HFFc6 (cell line): ENCODE data around the gene GNA12. TPM values are rescaled to one million over a fixed set of nuclear protein-coding genes. Genes with fewer than 3 reads are reported as not detected.

ENCODE experiments used
- DNase-seq: peaks from one replicate; pipeline ENCODE4 v3.0.0-alpha.2; 2018
- H3K27ac Mint-ChIP-seq: 2 replicates; pipeline ENCODE4 v1.8.0; 2020; ENCODE audit warnings: mild to moderate bottlenecking, mixed read lengths
- H3K27me3 Mint-ChIP-seq: 2 replicates; pipeline ENCODE4 v1.8.0; 2021; ENCODE audit warnings: mild to moderate bottlenecking, moderate library complexity, mixed read lengths; ENCODE audit not compliant: insufficient read depth
- H3K36me3 Mint-ChIP-seq: 2 replicates; pipeline ENCODE4 v1.8.0; 2021; ENCODE audit warnings: low read depth, mixed read lengths
- H3K4me1 Mint-ChIP-seq: 2 replicates; pipeline ENCODE4 v1.8.0; 2020; ENCODE audit warnings: low read depth, mixed read lengths
- H3K4me3 Mint-ChIP-seq: 2 replicates; pipeline ENCODE4 v1.8.0; 2020; ENCODE audit warnings: mild to moderate bottlenecking, moderate library complexity, mixed read lengths
- H3K9me3 Mint-ChIP-seq: 2 replicates; pipeline ENCODE4 v1.8.0; 2020; ENCODE audit warnings: mild to moderate bottlenecking, mixed read lengths
- total RNA-seq, 6 experiments: library from RNA; stranded (reverse); fragmentation: NEBNext Ultra II Directional; extraction: Animal tissue kit (Norgen Biotek cat#: 25700); gene quantifications; 2 replicates in 1 of 6; 3 replicates in 5 of 6; pipeline ENCODE4 v1.2.3, GENCODE V29; 2021
- TF ChIP-seq, protein P1 (sequence below): fragments of 200-600 bp; sonication (generic); IDR thresholded peaks from 2 replicates; pipeline ENCODE4 v1.5.0; 2021; ENCODE audit warnings: antibody characterized with exemption, mild to moderate bottlenecking

Gene GNA12
- total RNA-seq, 6 experiments from 2014 or later: 52.9 to 61.9 (median 57.6) TPM

DNA sequence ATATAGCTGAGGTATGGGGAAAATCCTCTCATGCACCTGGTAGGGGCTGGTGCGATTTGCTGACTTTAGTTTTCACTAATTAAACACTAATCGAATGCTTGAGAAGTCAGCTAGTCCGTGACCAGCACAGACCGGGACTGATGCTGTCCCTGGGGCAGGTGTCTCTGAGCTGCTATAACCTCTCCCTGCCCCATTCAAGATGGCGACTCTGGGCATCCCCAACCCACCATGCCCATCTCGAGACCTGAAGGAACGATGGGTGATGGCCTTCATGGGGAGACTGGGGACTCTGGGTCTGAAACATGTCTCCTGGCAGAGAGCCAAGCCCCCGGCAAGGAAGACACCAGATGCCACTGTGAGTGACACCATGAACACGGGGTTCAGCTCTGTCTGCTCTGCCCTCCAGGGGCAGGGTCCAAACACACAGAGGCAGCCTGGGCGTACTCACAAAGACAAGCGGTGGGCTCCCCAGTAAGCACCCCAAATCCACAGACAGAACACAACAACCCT lies 57.4 kb downstream of the GNA12 start:
- Mint-ChIP-seq H3K4me3 (no peak overlapping the region), H3K9me3 (no peaks in the 10 kb centered on the region), H3K27me3 (peaks cover 1% of the 10 kb centered on the region; the same call in 1 of the 2 replicates), H3K4me1 (peaks cover 31% of the 10 kb centered on the region), H3K27ac (no peak overlapping the region), H3K36me3 (peaks cover 26% of the 10 kb centered on the region)
- DNase-seq: no peak
- TF ChIP-seq, protein P1, sequence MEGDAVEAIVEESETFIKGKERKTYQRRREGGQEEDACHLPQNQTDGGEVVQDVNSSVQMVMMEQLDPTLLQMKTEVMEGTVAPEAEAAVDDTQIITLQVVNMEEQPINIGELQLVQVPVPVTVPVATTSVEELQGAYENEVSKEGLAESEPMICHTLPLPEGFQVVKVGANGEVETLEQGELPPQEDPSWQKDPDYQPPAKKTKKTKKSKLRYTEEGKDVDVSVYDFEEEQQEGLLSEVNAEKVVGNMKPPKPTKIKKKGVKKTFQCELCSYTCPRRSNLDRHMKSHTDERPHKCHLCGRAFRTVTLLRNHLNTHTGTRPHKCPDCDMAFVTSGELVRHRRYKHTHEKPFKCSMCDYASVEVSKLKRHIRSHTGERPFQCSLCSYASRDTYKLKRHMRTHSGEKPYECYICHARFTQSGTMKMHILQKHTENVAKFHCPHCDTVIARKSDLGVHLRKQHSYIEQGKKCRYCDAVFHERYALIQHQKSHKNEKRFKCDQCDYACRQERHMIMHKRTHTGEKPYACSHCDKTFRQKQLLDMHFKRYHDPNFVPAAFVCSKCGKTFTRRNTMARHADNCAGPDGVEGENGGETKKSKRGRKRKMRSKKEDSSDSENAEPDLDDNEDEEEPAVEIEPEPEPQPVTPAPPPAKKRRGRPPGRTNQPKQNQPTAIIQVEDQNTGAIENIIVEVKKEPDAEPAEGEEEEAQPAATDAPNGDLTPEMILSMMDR: no peak

DNA sequence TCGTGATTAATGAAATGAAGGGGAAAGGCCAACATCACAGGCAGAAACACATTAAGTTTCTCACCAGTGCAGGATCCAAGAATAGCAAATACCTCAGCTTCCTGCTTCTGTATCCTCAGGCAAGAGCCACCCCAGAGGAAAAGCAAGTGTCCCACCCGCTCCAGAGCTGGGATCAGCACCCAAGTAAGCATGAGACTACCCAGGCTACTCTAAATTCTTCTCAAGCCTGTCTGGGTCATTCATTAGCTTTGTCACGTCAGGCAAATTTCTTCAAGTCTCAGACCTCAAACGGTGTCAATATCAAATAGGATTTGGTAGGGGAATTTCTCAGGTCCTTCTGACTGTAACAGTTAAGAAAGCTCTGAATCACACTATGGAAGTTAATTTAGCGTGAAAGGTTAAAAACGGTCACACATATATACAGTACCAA lies 59.0 kb downstream of the GNA12 start:
- H3K4me1 Mint-ChIP-seq: peaks cover 33% of the 10 kb centered on the region
- H3K9me3 Mint-ChIP-seq: no peaks in the 10 kb centered on the region
- H3K36me3 Mint-ChIP-seq: peaks cover 23% of the 10 kb centered on the region
- TF ChIP-seq, protein P1: no peak
- peak overlapping the region; percentile 50 for H3K27ac Mint-ChIP-seq
- peak; percentile 12 for DNase-seq
- peak overlapping the region; percentile 46; the same call in 1 of the 2 replicates for H3K4me3 Mint-ChIP-seq
- peaks cover 1% of the 10 kb centered on the region; the same call in 1 of the 2 replicates for H3K27me3 Mint-ChIP-seq

DNA sequence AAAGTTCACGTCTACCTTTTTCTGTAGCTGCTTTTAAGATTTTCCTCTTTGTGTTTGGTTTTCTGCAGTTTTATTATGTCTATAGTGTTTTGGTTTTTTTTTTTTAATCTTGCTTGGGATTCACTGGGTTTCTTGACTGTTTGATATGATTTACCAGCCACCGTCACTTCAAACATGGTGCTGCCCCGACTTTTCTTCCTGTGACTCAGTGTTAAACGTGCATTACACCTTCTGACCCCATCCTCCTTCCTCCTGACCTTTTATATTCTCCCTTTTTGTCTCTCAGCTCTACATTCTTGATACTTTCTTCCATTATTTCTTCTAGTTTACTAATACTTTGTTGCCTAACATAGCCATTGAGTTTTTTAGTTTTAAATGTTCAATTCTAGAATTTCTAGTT lies 61.5 kb downstream of the GNA12 start:
- TF ChIP-seq, protein P1: no peak
- no peak overlapping the region for H3K27ac Mint-ChIP-seq
- no peaks in the 10 kb centered on the region for H3K27me3 Mint-ChIP-seq
- H3K36me3 Mint-ChIP-seq: peaks cover 16% of the 10 kb centered on the region
- H3K4me3 Mint-ChIP-seq: no peak overlapping the region
- peaks cover 33% of the 10 kb centered on the region for H3K4me1 Mint-ChIP-seq
- no peaks in the 10 kb centered on the region for H3K9me3 Mint-ChIP-seq
- DNase-seq: no peak

DNA sequence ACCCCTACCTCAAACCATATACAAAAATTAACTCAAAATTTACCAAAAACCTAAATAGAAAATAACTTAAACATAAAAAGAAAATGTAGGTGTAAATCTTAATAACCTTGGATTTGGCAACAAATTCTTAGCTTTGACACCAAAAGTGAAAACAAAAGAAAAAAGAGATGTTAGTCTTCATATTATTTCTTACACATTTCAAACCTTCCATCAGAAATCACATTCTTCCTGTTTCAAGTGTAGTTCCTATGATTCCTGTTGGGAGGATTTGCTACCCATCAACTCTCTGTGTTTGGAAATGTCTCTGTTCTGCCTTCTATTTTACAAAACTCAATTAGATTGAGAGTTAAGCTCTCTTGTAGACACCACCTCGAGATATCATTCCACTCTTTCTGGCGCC lies 62.0 kb downstream of the GNA12 start:
- DNase-seq: no peak
- Mint-ChIP-seq H3K4me3 (no peak overlapping the region), H3K4me1 (peaks cover 33% of the 10 kb centered on the region), H3K36me3 (peaks cover 11% of the 10 kb centered on the region), H3K27me3 (no peaks in the 10 kb centered on the region), H3K9me3 (no peaks in the 10 kb centered on the region), H3K27ac (no peak overlapping the region)
- TF ChIP-seq, protein P1: no peak

DNA sequence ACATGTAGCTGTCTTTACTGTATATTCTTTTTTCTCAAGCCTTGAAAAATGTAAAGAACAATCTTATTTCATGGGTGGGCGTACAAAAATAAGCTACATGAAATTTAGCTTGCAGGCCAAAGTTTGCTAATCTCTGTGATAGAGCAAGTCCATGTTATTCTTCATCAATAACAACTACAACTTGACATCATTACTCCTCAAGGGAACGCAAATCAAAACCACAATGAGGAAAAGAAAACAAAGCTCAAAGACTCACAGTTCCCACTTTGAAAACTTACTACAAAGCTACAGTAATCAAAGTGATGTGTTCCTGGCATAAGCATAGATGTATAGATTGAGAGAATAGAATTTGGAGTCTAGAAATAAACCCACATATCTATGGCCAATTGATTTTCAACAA lies 62.5 kb downstream of the GNA12 start:
- H3K4me1 Mint-ChIP-seq: peaks cover 33% of the 10 kb centered on the region
- DNase-seq: no peak
- H3K27ac Mint-ChIP-seq: no peak overlapping the region
- H3K4me3 Mint-ChIP-seq: no peak overlapping the region
- TF ChIP-seq, protein P1: no peak
- no peaks in the 10 kb centered on the region for H3K9me3 Mint-ChIP-seq
- no peaks in the 10 kb centered on the region for H3K27me3 Mint-ChIP-seq
- H3K36me3 Mint-ChIP-seq: peaks cover 9% of the 10 kb centered on the region
